ENCODE data around the gene PSMB5. TPM values are rescaled to one million over a fixed set of nuclear protein-coding genes. Genes with fewer than 3 reads are reported as not detected.
"Not testable (repeated sequence)": the region's sequence is repeated elsewhere in the genome, so short reads cannot be mapped to it uniquely, and the experiment has no call there.

The PSMB5 gene
- polyA plus RNA-seq, 10 donors = 181 to 282 (median 212) TPM

GRCh38 chr14:23020143-23021128 lies 14.3 kb downstream of the PSMB5 start:
- DNase-seq = no peak

- DNase-seq = no peak
Measured at GRCh38 chr14:23018107-23018506, 16.6 kb downstream of the PSMB5 start.

GRCh38 chr14:23017091-23017490 lies 17.6 kb downstream of the PSMB5 start:
- DNase-seq = no peak

- DNase-seq = no peak
Measured at GRCh38 chr14:23015618-23016017, 19.1 kb downstream of the PSMB5 start.

GRCh38 chr14:23013749-23014054 lies 21.0 kb downstream of the PSMB5 start:
- DNase-seq = not testable (repeated sequence)

GRCh38 chr14:23013054-23013748 lies 21.5 kb downstream of the PSMB5 start:
- DNase-seq = no peak

GRCh38 chr14:23009939-23010726 lies 24.6 kb downstream of the PSMB5 start, which contains the start of gene C14orf93:
TSS of gene C14orf93 (minus strand) at chr14:23010143. CDS start at chr14:22999023, 11,120 bp downstream.
- DNase-seq = peak; percentile 69 to 93 (median 87)

GRCh38 chr14:23009483-23009938 lies 25.2 kb downstream of the PSMB5 start:
- no peak for DNase-seq

GRCh38 chr14:23008831-23009230 lies 25.9 kb downstream of the PSMB5 start:
- DNase-seq = peak in 1 of 3 donors; percentile 31

GRCh38 chr14:23006544-23007419 lies 27.9 kb downstream of the PSMB5 start:
- DNase-seq = peak; percentile 97 to 99 (median 98)

- DNase-seq = no peak
Measured at GRCh38 chr14:23006188-23006534, 28.5 kb downstream of the PSMB5 start.

- no peak for DNase-seq
Measured at GRCh38 chr14:23005451-23006187, 29.1 kb downstream of the PSMB5 start.

GRCh38 chr14:23004274-23004673 lies 30.4 kb downstream of the PSMB5 start:
- not testable (repeated sequence) for DNase-seq

GRCh38 chr14:23002592-23002991 lies 32.1 kb downstream of the PSMB5 start:
- no peak for DNase-seq

GRCh38 chr14:23000860-23001259 lies 33.8 kb downstream of the PSMB5 start:
- DNase-seq = no peak

- no peak for DNase-seq
Measured at GRCh38 chr14:22998329-22999012, 36.2 kb downstream of the PSMB5 start.

GRCh38 chr14:22997676-22998323 lies 36.9 kb downstream of the PSMB5 start:
- DNase-seq = no peak

- peak in 1 of 3 donors; percentile 37 for DNase-seq
Measured at GRCh38 chr14:22996768-22997654, 37.7 kb downstream of the PSMB5 start.

All from muscle of back (tissue), 11 donors.